ENCODE measurements around the gene BHLHA15. TPM values are rescaled to one million over a fixed set of nuclear protein-coding genes. Genes with fewer than 3 reads are reported as not detected.

BHLHA15 gene
- total RNA-seq, 1 donor from 2014 or later: 0.35 TPM

DNA sequence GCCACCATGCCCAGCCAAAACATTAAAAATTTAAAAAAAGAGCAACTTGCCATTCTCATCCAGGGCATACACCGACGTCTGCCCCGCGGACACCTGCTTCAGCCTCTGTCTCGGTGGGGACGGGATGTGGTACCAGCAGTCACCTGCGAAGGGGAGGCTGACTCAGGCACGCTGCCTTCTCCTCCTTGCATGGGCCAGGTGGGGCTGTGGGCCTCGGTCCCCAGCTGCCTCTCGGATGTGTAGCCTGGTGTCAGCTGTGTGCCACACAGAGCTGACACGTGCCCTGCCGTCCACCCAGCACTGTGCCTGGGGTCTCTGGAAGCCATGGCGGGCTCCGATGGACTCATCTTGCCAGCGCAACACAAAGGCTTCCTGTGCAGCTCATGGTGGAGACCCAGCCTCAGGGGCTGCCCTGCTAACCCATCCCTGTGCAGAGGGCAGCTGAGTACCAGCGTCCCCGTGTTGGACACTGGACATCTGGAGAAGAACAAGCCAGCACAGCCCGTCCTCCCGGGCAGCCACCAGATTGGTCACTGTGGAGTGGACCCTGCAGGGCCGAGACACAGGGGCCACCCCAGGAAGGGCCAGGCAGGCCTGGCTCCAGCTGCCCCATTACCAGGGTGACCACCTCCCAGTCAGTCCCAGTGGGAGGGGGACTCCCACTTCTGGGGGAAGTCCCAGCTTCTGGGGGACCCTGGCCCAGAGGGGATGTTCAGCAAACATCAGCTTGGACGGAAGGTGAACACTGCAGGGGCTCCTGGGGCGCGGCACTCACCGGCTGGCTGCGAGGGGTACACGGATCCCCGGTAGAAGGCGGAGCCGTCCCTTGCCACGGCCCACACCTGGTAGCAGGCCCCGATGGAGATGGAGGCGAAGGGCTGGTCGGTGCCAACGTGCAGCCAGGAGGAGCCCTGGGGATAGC lies 10.6 kb downstream of the BHLHA15 start:
- Mint-ChIP-seq H3K4me3 (no peak overlapping the region), H3K9me3 (no peaks in the 10 kb centered on the region), H3K27ac (no peak overlapping the region), H3K36me3 (ENCODE audit: low read depth) (peaks cover 26% of the 10 kb centered on the region), H3K4me1 (peaks cover 24% of the 10 kb centered on the region), H3K27me3 (no peaks in the 10 kb centered on the region)
- ATAC-seq (ENCODE audit: low read depth): no peak
- intact Hi-C loops (cut with micrococcal nuclease): no loop called here
- CTCF ChIA-PET: no interaction called here
- POLR2A ChIA-PET: no interaction called here
- DNase-seq: no peak
- TF ChIP-seq, protein P1, sequence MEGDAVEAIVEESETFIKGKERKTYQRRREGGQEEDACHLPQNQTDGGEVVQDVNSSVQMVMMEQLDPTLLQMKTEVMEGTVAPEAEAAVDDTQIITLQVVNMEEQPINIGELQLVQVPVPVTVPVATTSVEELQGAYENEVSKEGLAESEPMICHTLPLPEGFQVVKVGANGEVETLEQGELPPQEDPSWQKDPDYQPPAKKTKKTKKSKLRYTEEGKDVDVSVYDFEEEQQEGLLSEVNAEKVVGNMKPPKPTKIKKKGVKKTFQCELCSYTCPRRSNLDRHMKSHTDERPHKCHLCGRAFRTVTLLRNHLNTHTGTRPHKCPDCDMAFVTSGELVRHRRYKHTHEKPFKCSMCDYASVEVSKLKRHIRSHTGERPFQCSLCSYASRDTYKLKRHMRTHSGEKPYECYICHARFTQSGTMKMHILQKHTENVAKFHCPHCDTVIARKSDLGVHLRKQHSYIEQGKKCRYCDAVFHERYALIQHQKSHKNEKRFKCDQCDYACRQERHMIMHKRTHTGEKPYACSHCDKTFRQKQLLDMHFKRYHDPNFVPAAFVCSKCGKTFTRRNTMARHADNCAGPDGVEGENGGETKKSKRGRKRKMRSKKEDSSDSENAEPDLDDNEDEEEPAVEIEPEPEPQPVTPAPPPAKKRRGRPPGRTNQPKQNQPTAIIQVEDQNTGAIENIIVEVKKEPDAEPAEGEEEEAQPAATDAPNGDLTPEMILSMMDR (IDR thresholded peaks at IDR 0.05): no peak

DNA sequence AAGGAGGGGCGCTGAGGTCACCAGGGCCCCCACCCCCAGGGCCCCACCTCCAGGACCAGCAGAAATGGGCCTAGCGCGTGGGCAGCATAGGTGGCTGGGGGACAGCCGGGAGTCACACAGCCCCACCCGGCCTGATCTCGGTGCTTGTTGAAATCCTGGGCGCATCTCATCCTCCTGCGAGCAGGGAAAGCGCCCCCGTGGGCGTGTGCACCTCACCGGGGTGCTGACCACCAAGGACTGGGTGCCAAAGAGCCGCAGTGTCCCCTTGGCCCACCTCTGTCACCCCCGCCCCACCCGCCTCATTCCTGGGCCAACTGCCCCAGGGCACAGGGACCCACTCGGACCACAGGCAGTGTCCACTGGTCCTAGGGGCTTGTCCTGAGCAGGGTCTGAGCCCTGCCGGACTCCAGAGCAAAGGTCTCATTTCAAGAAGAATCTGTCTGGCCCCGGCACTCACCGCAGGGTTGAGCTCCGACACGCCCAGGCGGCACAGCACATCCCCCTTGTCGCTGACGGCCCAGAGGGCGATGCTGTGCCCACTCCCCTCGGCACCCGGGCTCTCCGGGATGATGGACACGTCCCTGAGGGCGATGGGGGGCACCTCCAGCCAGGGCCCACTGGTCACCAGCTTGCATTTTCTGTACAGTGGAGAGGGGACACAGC lies 11.4 kb downstream of the BHLHA15 start:
- H3K27me3 Mint-ChIP-seq: no peaks in the 10 kb centered on the region
- H3K27ac Mint-ChIP-seq: no peak overlapping the region
- POLR2A ChIA-PET: no interaction called here
- peaks cover 24% of the 10 kb centered on the region for H3K4me1 Mint-ChIP-seq
- no peak for ATAC-seq (ENCODE audit: low read depth)
- intact Hi-C loops (cut with micrococcal nuclease): no loop called here
- no peak overlapping the region for H3K4me3 Mint-ChIP-seq
- no peaks in the 10 kb centered on the region for H3K9me3 Mint-ChIP-seq
- CTCF ChIA-PET: no interaction called here
- peaks cover 30% of the 10 kb centered on the region for H3K36me3 Mint-ChIP-seq (ENCODE audit: low read depth)
- no peak for DNase-seq
- TF ChIP-seq, protein P1 (IDR thresholded peaks at IDR 0.05): no peak

DNA sequence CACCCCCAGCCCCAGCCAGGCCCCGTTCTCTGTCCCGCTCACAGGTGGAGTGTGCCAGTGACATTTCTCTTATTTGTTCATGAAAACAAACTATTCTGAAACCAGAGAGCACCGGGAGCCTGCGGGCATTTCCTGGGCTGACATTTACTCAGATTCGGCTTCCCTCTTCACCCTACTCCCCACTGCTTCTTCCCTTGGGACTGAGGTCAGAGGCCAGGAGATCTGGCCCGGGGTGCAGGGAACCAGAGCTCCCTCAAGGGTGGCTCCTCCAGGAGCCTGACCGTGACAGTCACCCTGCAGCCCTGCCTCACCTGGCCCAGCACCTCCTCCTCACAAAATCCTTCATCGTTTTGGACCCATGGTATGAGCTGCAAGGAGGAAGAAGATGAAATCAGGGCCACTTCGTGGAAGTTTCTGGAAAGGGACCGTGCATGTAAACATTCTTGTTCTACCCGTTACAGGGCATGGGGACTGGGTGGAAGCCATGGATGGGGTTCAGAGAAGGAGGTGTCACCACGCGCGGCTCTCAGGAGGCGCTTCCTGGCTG lies 12.2 kb downstream of the BHLHA15 start:
- intact Hi-C loops (cut with micrococcal nuclease): no loop called here
- Mint-ChIP-seq H3K9me3 (no peaks in the 10 kb centered on the region), H3K4me1 (peaks cover 19% of the 10 kb centered on the region), H3K27ac (no peak overlapping the region), H3K4me3 (no peak overlapping the region), H3K27me3 (no peaks in the 10 kb centered on the region), H3K36me3 (ENCODE audit: low read depth) (peaks cover 34% of the 10 kb centered on the region)
- no peak for DNase-seq
- CTCF ChIA-PET: no interaction called here
- TF ChIP-seq, protein P1 (IDR thresholded peaks at IDR 0.05): no peak
- POLR2A ChIA-PET: no interaction called here
- ATAC-seq (ENCODE audit: low read depth): no peak

DNA sequence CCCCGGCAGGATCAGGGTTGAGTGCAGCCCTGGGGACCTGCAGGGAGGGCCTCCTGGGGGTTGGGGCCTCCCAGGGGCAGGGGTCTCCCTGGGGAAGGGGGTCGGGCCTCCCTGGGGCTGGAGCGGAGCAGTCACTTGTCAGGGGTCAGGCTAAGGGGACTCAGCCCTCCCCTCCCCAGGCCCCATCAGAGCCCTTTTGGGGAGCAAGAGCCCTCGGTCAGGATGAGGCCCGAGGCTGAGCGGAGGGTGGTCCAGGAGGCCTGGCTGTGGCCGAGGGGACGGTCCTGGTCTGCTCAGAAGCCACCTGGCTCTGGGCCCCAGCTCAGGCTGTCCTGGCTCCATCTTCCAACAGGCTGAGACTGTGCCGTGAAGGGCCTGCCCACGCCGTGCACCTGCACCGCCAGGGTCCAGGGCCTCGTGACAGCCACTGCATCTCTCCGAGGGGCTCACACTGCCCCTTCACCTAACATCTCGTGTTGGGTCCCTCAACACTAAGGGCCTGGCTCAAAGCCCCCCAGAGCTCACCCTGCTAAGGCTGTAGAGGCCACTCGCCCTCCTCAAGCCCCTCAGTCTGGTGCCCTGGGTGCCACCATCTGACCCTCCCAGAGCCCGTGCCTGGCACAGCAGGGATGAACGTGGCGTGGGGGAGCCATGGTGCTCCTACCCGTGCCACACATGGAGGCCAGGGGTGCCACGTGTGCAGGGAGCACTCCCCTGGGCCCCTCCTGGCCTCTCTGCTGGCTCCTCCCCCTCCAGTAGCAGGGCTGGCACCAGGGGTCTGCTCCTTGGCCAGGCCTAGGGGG lies 12.9 kb downstream of the BHLHA15 start:
- TF ChIP-seq, protein P1 (IDR thresholded peaks at IDR 0.05): no peak
- Mint-ChIP-seq H3K4me1 (peaks cover 12% of the 10 kb centered on the region), H3K9me3 (no peaks in the 10 kb centered on the region), H3K36me3 (ENCODE audit: low read depth) (peaks cover 34% of the 10 kb centered on the region), H3K27me3 (no peaks in the 10 kb centered on the region), H3K27ac (no peak overlapping the region), H3K4me3 (no peak overlapping the region)
- DNase-seq: no peak
- intact Hi-C loops (cut with micrococcal nuclease): no loop called here
- ChIA-PET CTCF (no interaction called here), POLR2A (no interaction called here)
- ATAC-seq (ENCODE audit: low read depth): no peak
